HG03103 (cell line): ENCODE results near the gene FBXW9.
"Not testable (repeated sequence)": the region's sequence is repeated elsewhere in the genome, so short reads cannot be mapped to it uniquely, and the experiment has no call there.

Source experiments
- ATAC-seq: cut with Tn5 transposase; IDR thresholded peaks from one replicate; pipeline ENCODE4 v1.9.1; 2021; ENCODE audit warnings: low read depth; ENCODE audit not compliant: unreplicated experiment

The FBXW9 gene

DNA sequence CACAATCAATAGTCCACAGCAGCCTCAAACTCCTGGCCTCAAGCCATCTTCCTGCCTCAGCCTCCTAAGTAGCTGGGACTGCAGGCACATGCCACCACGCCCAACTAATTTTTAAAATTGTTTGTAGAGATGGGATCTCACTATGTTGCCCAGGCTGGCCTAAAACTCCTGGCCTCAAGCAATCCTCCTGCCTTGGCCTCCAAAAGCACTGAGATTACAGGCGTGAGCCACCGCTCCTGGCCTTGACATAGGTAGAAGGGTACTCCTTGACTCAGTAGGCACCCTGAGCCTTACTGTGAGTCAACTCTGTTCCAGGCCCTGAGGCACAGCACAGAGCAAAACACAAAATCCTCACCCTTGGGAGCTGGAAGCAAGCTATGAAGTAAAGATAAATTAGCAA, 19.5 kb upstream of the FBXW9 start:
- ATAC-seq: no peak

DNA sequence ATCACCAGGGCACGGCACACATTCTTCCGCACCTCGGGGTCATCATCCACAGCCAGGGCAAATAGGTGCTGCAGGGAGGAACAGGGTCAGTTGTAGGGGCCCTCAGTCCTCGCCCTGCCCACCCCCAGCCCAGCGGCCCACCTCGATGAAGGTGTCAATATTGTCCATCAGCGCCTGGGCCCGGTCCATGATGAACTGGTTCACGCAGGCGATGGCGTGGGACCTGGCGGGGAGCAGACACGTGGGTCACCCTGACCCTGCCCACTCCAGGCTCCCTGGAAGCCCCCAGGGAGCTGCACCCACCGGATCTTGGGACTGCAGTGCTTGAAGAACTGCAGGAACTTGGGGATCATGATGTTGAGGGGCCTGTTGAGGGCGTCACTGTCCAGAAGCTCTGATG, 18.7 kb upstream of the FBXW9 start:
- ATAC-seq: no peak

DNA sequence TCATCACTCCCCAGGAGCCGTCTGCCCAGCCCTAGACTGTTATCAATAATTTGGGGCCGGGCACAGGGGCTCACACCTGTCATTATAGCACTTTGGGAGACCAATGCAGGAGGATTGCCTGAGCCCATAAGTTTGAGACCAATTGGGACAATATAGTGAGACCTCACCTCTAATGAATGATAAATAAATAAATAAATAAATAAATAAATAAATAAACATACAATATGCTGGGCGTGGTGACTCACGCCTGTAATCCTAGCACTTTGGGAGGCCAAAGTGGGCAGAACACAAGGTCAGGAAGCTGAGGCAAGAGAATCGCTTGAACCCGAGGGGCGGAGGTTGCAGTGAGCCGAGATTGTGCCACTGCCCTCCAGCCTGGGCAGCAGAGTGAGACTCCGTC, 16.9 kb upstream of the FBXW9 start:
- ATAC-seq: not testable (repeated sequence)

DNA sequence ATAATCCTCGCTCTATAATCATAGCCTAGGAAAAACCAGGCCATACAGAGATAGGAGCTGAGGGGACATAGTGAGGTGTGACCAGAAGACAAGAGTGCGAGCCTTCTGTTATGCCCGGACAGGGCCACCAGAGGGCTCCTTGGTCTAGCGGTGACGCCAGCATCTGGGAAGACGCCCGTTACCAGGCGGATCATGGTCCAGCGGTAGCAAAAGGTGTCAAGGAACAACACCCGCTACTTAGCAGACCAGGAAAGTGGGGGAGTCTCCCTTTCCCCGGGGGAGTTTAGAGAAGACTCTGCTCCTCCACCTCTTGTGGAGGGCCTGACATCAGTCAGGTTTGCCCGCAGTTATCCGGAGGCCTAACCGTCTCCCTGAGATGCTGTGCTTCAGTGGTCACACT, 15.6 kb upstream of the FBXW9 start:
- ATAC-seq: not testable (repeated sequence)

GRCh38 chr19:12711187-12711586, 14.8 kb upstream of the FBXW9 start:
- no peak for ATAC-seq

GRCh38 chr19:12708641-12709040, 12.2 kb upstream of the FBXW9 start:
- ATAC-seq: no peak

DNA sequence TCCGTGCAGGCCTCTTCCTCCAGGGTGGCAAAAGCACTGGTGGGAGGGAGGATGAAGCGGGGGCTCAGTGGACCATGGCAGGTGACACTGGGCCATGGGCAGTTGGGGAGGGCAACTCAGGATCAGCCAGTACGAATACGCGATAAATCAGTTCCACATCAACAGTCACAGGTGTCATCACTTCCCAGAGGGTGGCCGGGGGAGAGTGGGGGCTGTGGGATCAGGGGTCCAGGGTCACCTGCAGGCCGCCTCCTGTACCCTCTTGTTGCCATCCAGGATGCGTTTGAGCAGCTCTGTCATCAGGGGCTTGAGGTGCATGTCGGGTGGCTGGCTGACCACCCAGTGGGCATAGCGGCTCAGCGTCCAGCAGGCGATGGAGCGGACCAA, 9.9 kb upstream of the FBXW9 start:
- ATAC-seq: no peak

DNA sequence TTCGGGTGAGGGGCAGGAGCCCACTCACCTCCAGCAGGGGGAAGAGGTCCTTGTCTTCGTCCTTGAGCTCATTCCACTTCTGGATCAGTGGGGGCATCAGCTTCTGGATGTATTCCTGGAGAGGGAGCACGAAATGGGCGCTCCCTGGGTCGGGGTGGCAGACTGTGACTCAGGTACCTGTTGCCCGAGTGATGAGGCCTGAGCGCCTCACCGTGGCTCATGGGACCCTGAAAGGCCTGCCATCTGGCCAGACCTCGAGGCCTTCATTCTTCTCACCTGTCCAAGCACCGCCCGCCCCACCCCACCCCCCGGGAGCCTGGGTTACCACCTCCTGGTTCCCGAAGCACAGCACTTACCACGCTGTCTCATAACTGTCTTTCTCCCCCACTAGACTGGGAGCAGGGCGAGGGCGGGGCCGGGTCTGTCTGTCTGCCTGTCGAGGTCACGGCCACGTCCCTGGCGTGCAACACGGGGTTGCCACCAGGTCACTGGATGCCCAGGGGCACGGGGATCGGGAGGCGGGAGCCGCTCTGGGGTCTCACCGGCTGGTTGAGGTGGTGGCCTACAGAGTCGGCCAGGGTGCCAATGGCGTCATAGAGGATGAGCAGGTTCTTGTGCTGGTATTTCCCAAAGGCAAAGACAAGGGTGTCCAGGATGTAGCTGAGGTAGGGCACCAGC, 9.4 kb upstream of the FBXW9 start:
- no peak for ATAC-seq

GRCh38 chr19:12705169-12705568, 8.7 kb upstream of the FBXW9 start:
- ATAC-seq: no peak

DNA sequence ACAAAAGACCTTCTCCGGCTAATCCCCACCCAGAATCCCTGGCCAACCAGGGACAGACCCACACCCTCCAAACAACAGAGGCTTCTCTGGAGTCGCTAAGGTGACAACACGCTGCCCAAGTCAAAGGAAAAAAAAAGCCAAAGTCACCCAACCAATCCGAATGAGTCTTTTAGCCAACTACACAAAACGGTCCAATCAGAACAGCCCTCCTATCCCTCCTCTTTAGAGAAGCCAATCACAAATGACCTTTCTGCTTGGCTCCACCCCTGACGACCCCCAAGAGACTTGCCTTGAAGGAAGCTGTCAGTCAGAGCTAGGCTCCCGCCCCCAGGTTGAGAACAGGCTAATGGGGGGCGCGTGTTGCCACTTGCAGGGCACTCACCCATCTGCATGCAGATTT, 6.6 kb upstream of the FBXW9 start:
- ATAC-seq: no peak

DNA sequence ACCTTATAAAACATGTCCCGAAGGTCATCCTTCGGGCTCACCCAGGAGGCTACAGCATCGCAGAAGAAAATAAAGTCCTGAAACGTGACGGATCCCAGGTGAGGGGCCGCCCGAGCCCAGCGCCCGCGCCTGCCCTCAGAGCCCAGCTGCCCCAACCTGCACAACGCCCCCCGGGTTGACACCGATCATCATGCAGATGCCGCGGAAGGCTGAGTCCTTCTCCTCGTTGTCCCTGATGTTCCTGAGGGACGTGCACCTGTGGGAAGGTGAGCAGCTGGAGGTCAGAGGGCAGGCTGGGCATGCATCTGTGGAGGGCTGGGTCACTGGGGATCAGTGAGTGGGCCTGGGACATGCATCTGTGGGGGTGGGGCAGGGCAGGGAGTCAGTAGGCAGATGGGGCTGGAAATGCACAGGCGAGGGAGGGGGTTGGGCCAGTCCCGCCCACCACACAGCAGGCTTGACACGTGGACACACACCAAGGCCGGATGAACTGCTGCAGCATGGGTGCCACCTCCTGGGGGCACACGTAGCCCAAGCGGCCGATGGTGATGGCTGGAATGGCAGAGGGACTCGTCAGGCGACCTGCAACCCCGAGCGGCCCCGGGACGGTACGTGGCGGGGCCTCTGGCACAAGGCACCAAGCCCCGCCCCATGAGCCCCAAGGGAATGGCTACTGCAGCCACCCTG, 5.3 kb upstream of the FBXW9 start:
- ATAC-seq: no peak

GRCh38 chr19:12698138-12698537, 1.7 kb upstream of the FBXW9 start:
- no peak for ATAC-seq

DNA sequence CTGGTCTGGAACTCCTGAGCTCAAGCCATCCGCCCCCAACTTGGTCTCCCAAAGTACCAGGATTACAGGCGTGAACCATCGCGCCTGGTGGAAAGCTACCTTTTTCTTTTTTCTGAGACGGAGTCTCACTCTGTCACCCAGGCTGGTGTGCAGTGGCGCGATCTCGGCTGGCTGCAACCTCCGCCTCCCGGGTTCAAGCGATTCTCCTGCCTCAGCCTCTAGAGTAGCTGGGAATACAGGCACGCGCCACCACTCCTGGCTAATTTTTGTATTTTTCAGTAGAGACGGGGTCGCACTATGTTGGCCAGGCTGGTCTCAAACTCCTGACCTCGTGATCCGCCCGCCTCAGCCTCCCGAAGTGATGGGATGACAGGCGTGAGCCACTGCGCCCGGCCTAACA, 994 bp upstream of the FBXW9 start:
- ATAC-seq: not testable (repeated sequence)

DNA sequence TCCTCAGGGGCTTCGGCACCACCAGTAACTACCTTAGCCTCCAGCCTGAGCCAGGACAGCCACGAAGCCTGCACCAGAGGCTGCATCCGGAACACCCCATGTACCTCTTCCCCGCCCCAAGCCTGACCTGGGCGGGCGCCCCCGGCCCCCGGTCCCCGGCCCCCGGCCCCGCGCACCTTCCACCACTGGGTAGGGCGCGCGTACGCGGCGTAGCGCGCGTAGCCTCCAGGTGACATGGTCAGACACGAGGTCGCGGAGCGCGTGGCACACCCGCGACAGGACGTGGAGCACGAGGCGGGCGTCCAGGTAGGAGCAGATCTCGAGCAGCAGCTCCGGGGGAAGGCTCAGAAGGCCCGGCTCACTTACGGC, 450 bp downstream of the FBXW9 start:
- no peak for ATAC-seq

GRCh38 chr19:12695514-12695913, 917 bp downstream of the FBXW9 start:
- no peak for ATAC-seq

- no peak for ATAC-seq
These were observed 1.3 kb downstream of the FBXW9 start for GRCh38 chr19:12695096-12695495.

DNA sequence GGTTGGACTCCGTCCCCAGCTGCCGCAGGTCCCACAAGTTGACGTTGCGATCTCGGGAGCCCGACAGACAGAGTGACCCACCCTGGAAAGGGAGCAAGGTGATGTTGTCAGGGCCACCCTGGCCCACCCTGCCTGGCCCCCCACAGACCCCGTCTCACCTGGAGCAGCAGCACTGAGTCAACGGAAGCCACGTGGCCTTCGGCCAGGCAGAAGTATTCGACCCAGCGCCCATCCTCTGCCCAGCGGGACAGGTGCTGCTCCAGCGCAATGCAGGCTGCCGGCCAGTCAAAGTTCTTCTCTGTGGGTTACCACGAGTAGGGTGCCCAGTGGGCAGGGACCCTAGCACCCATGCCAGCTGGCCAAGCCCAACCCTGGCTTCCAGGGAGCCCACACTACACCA, 1.8 kb downstream of the FBXW9 start:
- ATAC-seq: no peak

DNA sequence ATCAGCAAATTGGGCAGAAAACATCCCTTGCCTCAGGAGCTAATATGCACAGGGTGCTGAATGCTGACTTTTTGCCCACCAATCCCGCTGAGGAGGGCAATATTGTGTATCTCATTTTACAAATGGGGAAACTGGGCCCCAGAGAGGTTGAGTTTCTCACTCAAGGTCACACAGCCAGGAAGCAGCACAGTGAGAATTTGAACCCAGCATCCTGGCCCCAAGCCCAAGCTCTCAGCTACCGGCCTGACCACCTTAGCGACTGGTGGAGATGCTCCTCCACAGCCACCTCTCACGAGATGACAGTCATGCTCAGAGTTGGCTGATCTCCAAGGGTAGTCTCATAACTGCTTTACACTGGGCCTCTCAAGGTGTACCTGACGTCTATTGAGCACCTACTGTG, 3.5 kb downstream of the FBXW9 start:
- no peak for ATAC-seq

GRCh38 chr19:12689581-12690216, 6.7 kb downstream of the FBXW9 start:
- no peak for ATAC-seq

DNA sequence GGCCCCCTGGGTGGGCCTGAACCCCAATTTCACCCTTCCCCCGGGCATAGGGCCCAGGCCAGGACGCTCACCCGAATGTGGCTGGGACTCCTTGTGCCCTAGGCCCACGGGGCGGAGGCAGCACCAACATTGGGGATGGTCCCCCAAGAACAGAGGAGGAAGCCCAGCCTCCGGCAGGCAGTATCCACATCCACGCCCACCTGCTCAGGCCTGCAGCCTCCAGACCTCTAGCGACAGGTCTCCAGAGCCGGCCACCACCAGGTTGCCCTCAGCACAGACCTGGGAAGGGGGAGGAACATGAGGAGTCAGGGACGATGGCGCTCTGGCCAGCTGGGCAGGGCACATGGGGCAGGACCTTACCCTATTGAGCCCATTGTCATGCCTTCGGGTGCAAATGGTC, 7.4 kb downstream of the FBXW9 start:
- ATAC-seq: no peak

GRCh38 chr19:12687496-12688196, 8.8 kb downstream of the FBXW9 start, which contains the start of gene GNG14:
TSS of gene GNG14 (plus strand) at chr19:12687998. CDS start at chr19:12688049, 51 bp downstream.
- no peak for ATAC-seq
